Activated CD8-positive, alpha-beta memory T cell treated with anti-CD3 and anti-CD28 coated beads, Interleukin-2, amount 10 ng/mL, durations not matched to agents 7 days and 5 days (primary cell): ENCODE data around the gene IFRD2. TPM values are rescaled to one million over a fixed set of nuclear protein-coding genes. Genes with fewer than 3 reads are reported as not detected.
A peak's percentile ranks its signal among the peaks of the same experiment; 100 is the strongest.
"Not testable (repeated sequence)": the region's sequence is repeated elsewhere in the genome, so short reads cannot be mapped to it uniquely, and the experiment has no call there.

Experiments used
- ATAC-seq: fragments of 150-1000 bp; cut with Tn5 transposase; one replicate; pipeline ENCODE4 v1.10.0; 2021; ENCODE audit warnings: moderate library complexity
- CTCF ChIA-PET: fragments of 350-600 bp; sonication (Branson Sonifier 250); formaldehyde crosslinking; loops from one replicate; lab custom pipeline; 2021; ENCODE audit warnings: antibody characterized with exemption; lab: Charles Lee
- DNase-seq: peaks from one replicate; pipeline ENCODE4 v3.0.0-alpha.2; 2020
- H3K27ac Mint-ChIP-seq: one replicate; pipeline ENCODE4 v1.8.0; 2021; ENCODE audit warnings: mild to moderate bottlenecking, mixed read lengths
- H3K27me3 Mint-ChIP-seq: one replicate; pipeline ENCODE4 v1.8.0; 2021; ENCODE audit warnings: mixed read lengths
- H3K36me3 Mint-ChIP-seq: one replicate; pipeline ENCODE4 v1.8.0; 2021; ENCODE audit warnings: mild to moderate bottlenecking, mixed read lengths
- H3K4me1 Mint-ChIP-seq: one replicate; pipeline ENCODE4 v1.8.0; 2021; ENCODE audit warnings: mixed read lengths
- H3K4me3 Mint-ChIP-seq: one replicate; pipeline ENCODE4 v1.8.0; 2021; ENCODE audit warnings: mild to moderate bottlenecking, moderate library complexity, mixed read lengths
- H3K9me3 Mint-ChIP-seq: one replicate; pipeline ENCODE4 v1.8.0; 2022; ENCODE audit warnings: low read depth, mixed read lengths
- total RNA-seq, 2 experiments: library from RNA; stranded (reverse); gene quantifications; one replicate each; pipeline ENCODE4 v1.2.3, GENCODE V29; 2021

IFRD2 gene
- total RNA-seq, 2 experiments from 2014 or later = 74.8 to 103 TPM

DNA sequence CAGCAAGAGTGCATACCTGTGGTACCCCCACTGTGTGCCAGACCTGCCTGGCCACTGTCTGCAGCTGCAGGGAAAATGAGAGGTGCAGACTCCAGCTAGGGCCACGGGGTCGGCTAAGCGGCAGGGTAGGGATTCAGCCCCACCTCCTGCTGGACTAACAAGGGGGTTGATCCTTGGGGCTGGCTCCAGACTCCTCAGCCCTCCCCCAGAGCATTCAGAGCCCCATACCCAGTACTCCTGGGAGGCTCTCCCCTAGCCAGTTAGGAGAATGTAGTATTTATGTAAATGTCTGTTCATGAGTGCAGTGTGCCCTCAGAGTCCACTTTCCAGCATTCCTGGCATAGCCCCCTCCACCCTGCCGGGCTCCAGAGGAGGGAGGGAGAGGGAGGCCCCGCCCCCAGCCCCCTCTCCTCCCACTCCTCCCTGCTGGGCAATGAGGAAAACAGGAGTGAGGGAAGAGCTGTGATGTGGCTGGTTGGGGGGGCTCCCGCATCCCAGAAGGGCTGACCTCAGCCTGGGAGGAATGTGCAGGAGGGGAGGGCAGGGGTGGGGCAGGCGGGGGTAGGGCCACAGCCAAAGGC lies 27.8 kb downstream of the IFRD2 start:
- no peak overlapping the region for H3K4me3 Mint-ChIP-seq
- CTCF ChIA-PET = interaction anchor here (0.7 to 2.4 kb wide), 8 partner anchors 10 to 72 kb away, joined by 3 to 14 read pairs (median 5); no protein-coding TSS in a partner anchor
- H3K4me1 Mint-ChIP-seq = peaks cover 7% of the 10 kb centered on the region
- peaks cover 30% of the 10 kb centered on the region for H3K27me3 Mint-ChIP-seq
- no peak overlapping the region for H3K27ac Mint-ChIP-seq
- H3K36me3 Mint-ChIP-seq = no peaks in the 10 kb centered on the region
- ATAC-seq (no peak), DNase-seq (no peak)
- no peaks in the 10 kb centered on the region for H3K9me3 Mint-ChIP-seq

DNA sequence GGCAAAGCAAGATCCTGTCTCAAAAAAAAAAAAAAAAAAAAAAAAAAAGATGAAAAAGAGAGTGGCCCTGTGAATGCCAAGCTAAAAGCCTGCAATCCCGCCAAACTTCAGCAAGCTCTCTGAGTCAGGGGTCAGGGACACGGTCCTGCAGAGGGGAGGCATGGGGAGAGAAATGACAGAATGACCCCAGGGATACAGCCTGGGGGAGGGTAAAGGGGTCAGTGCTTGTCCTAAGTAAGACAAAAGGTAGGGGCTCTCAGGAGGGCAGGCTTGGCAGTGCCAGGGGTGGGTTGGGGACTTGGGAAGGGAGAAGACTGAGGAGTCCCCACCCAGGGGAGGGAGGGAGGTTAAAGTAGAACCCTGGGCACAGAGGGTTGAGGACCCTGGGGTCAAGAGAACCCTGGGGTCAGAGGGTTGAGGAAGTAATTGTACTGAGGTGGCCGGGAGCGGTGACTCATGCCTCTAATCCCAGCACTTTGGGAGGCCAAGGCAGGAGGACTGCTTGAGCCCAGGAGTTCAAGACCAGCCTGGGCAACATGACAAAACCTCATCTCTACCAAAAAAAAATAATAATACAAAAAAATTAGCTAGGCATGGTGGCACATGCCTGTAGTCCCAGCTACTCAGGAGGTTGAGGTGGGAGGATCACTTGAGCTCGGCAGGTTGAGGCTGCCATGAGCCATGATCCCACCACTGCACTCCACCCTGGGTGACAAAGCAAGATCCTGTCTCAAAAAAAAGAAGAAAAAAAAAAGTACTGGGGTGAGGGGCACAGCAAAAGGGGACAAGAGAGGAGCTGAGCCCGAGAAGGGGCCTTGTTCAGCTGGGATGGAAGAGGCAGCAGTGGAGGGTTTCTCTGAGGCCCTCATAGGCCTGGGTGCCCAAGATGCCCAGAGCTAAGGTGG lies 28.5 kb downstream of the IFRD2 start:
- DNase-seq = no peak
- H3K9me3 Mint-ChIP-seq = no peaks in the 10 kb centered on the region
- H3K27ac Mint-ChIP-seq = no peak overlapping the region
- H3K4me3 Mint-ChIP-seq = no peak overlapping the region
- CTCF ChIA-PET = interaction anchor here (0.7 to 2.4 kb wide), 9 partner anchors 8 to 701 kb away, joined by 3 to 14 read pairs (median 4); no protein-coding TSS in a partner anchor
- no peak for ATAC-seq
- peaks cover 28% of the 10 kb centered on the region for H3K27me3 Mint-ChIP-seq
- H3K36me3 Mint-ChIP-seq = peaks cover 2% of the 10 kb centered on the region
- H3K4me1 Mint-ChIP-seq = peaks cover 7% of the 10 kb centered on the region

DNA sequence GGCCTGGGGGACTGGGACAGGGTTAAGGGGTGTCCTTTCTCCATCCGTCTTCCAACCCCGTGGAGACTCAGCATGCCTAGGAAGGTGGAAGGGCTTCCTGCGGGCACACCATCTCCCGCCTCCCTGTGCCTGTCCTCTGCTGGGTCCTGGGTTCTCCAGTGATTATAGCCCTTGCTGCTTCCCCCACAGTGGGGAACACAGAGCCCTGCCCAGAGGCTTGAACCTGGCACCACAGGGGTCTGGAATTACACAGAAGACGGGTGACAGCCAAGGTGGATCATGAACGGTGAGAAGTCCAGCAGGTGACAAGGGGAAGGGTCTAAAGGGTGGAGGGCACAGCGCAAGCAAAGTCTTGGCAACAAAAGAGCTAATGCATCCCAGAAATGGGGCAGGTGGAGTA lies 29.5 kb downstream of the IFRD2 start:
- DNase-seq (no peak), ATAC-seq (no peak)
- CTCF ChIA-PET = interaction anchor here (0.7 to 2.4 kb wide), 8 partner anchors 9 to 700 kb away, joined by 3 to 14 read pairs (median 5); partner anchors contain the start of gene GNAI2
- H3K27ac Mint-ChIP-seq = no peak overlapping the region
- peaks cover 9% of the 10 kb centered on the region for H3K36me3 Mint-ChIP-seq
- no peaks in the 10 kb centered on the region for H3K9me3 Mint-ChIP-seq
- peaks cover 20% of the 10 kb centered on the region for H3K27me3 Mint-ChIP-seq
- no peak overlapping the region for H3K4me3 Mint-ChIP-seq
- H3K4me1 Mint-ChIP-seq = peaks cover 7% of the 10 kb centered on the region

DNA sequence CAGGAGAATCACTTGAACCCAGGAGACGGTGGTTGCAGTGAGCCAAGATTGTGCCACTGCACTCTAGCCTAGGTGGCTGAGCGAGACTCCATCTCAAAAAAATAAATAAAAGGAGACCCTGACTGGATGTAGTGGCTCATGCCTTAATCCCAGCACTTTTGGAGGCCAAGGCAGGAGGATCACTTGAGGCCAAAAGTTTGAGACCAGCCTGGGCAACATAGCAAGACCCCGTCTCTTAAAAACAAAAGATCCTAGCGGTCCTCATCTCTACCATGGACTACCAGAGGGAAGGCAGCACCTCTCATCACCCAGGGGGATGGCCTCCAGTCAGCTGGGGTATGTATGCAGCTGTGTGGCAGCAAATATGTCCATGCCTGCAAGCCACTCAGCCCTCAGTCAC lies 30.0 kb downstream of the IFRD2 start:
- not testable (repeated sequence) for DNase-seq, H3K4me3 Mint-ChIP-seq, H3K27ac Mint-ChIP-seq, H3K4me1 Mint-ChIP-seq, H3K9me3 Mint-ChIP-seq, ATAC-seq
- CTCF ChIA-PET = interaction anchor here (1.3 to 4.3 kb wide), 3 partner anchors 9 to 27 kb away, joined by 3 to 33 read pairs (median 7); partner anchors contain the start of gene GNAI2
- Mint-ChIP-seq H3K36me3 (peaks cover 15% of the 10 kb centered on the region), H3K27me3 (peaks cover 15% of the 10 kb centered on the region)

DNA sequence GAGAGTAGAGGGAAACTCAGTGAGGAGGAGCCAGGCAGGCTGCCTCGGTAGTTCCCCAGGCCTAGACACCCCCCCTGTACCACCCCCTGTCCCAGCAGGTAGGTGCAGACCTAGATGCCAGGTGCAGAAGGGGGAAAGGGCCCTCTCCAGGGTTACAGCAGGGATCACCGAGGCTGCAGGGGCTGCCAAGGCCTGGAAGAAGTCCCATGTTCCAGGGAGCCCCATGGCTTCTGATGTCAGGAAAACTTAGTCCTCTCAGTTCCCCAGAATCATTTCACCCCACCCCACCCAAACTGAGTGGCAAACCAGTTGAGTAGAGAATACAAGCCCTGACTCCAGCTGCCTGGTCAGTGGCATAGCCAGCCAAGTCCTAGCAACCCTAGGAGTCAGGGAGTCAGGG lies 30.7 kb downstream of the IFRD2 start:
- peaks cover 8% of the 10 kb centered on the region for H3K27me3 Mint-ChIP-seq
- DNase-seq = no peak
- no peaks in the 10 kb centered on the region for H3K9me3 Mint-ChIP-seq
- H3K27ac Mint-ChIP-seq = no peak overlapping the region
- no peak for ATAC-seq
- no peak overlapping the region for H3K4me3 Mint-ChIP-seq
- CTCF ChIA-PET = interaction anchor here (0.9 to 4.3 kb wide), 9 partner anchors 10 to 75 kb away, joined by 3 to 63 read pairs (median 7); partner anchors contain the start of gene GNAI2
- peaks cover 7% of the 10 kb centered on the region for H3K4me1 Mint-ChIP-seq
- peaks cover 22% of the 10 kb centered on the region for H3K36me3 Mint-ChIP-seq

DNA sequence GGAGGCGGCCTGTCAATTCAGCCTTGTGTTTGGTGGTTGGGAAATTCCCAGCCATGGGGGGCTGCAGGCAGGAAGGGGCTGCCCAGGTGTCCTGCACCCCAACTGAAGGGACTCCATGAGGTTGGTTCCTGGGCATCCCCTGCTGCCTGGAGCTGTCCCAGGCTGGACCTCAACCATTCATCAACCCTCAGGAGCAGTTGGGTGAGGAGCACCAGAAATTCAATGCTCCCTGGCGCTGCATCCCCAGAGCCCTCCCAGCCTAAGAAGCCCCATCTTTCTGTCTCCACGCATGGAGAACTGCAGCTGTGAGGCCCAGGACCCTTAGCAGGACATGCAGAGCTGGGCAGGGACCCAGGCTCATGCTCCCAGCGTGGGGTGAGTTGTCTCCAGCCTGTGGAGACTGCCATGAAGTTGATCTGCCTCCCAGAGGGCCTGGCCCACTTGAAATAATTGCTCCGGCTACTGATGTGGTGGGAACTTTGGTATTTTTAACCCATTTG lies 31.2 kb downstream of the IFRD2 start:
- H3K36me3 Mint-ChIP-seq = peaks cover 27% of the 10 kb centered on the region
- ATAC-seq (no peak), DNase-seq (no peak)
- H3K27ac Mint-ChIP-seq = no peak overlapping the region
- no peaks in the 10 kb centered on the region for H3K9me3 Mint-ChIP-seq
- peaks cover 7% of the 10 kb centered on the region for H3K4me1 Mint-ChIP-seq
- peaks cover 4% of the 10 kb centered on the region for H3K27me3 Mint-ChIP-seq
- no peak overlapping the region for H3K4me3 Mint-ChIP-seq
- CTCF ChIA-PET = interaction anchor here (0.9 to 4.3 kb wide), 13 partner anchors 9 to 76 kb away, joined by 3 to 63 read pairs (median 7); no protein-coding TSS in a partner anchor

DNA sequence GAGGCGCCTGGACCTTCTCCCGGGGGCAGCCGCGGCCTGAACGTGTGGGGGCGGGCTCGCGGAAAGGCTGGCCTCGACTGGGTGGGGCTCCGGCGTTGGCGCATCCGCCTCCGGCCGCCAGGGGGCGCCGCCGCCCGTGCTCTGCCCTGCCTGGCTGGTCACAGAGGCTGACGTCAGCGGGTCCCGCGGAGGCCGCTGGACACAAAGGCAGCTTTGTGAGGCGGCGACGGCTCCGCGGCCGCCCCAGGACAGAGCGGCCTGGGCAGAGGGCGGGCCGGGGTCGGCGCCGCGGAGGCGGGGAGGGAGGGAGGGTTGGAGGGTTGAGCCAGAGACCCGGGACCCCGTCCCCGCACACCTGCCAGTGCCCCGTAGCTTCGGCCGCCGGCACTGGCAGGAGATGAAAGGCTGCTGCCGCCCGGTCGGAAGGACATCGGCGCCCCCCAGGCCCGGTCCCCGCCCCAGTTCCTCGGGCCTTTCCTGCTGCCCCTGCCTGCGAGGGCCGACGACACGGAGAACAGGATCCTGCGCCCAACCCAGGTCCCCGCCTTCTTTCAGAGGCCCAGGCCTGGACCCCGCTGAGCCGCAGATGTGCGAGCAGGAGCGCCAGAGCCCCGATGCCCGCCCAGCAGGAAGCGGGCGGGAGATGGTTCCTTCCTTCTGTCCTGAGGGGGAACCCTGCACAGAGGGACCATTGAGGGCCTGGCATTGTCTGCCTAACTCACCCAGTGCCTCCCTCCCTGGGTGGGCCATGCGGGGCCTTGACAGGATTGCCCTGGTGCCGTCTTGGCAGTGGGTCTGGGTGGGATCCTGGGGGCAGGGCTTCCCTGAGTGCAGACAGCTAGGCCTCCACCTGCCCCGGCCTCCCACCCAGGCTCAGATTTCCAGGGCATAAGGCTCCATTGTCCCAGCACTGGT lies 31.9 kb downstream of the IFRD2 start:
- Mint-ChIP-seq H3K27me3 (no peaks in the 10 kb centered on the region), H3K36me3 (peaks cover 29% of the 10 kb centered on the region), H3K4me1 (peaks cover 7% of the 10 kb centered on the region), H3K9me3 (no peaks in the 10 kb centered on the region), H3K27ac (peak overlapping the region; percentile 32), H3K4me3 (peak overlapping the region; percentile 47)
- peak; percentile 97 for ATAC-seq
- peak; percentile 91 for DNase-seq
- CTCF ChIA-PET = interaction anchor here (0.6 to 6.6 kb wide), 28 partner anchors 9 to 325 kb away, joined by 3 to 72 read pairs (median 6); partner anchors contain the start of genes GNAI2, GNAT1, HYAL3 and NAA80

DNA sequence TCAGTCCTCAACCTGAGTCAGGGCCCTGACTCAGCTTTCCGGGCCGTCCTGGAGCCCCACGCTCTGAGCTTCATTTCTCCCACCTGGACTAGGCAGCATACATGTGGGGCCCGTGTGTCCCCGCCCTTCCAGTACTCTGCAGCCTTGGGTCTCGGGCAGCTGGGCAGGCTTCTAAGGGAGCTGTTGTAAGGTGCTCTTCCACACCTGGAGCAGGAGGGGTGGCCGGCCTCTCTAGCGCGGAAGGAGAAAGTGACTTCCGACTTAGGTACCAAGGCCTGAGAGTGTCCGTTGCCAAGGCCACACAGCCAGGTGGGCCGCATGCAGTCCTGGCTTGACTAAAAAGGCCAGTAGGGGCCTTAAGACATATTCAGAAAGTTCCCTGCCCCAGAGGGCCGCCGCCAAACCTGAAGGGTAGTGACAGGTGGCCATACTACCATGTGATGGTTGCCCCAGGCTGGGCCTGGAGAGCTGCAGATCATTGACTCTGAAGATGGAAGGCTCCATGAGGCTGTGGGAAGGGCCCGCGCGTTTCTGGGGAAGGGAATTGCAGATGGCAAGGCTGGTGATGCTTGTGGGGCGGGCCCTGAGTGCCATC lies 32.7 kb downstream of the IFRD2 start:
- H3K9me3 Mint-ChIP-seq = no peaks in the 10 kb centered on the region
- peaks cover 34% of the 10 kb centered on the region for H3K36me3 Mint-ChIP-seq
- no peak for ATAC-seq
- CTCF ChIA-PET = interaction anchor here (0.7 to 6.6 kb wide), 28 partner anchors 8 to 324 kb away, joined by 3 to 72 read pairs (median 6); partner anchors contain the start of genes GNAI2, GNAT1, HYAL3 and NAA80
- H3K4me1 Mint-ChIP-seq = peaks cover 9% of the 10 kb centered on the region
- no peaks in the 10 kb centered on the region for H3K27me3 Mint-ChIP-seq
- H3K4me3 Mint-ChIP-seq = peak overlapping the region; percentile 47
- peak overlapping the region; percentile 67 for H3K27ac Mint-ChIP-seq
- DNase-seq = no peak

DNA sequence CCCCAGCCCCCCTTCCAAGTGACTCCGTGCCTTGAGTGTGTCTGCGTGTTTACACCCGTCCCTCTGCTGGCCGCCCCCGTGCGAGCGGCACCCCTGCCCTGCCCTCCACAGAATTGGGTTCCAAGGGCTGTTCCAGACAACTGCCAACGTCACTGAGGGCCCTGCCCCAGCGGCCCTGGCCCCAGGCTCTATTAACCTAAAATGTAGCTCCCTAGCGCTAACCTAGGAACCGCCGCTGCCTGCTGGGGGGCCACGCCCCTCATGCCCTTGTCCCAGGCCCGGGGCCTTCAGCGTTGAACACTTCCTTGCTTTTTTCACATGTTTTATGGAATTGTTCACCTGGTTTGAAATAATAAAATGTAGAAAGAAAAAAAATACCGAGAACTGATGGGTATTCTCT lies 33.2 kb downstream of the IFRD2 start:
- peaks cover 10% of the 10 kb centered on the region for H3K4me1 Mint-ChIP-seq
- ATAC-seq = no peak
- CTCF ChIA-PET = interaction anchor here (0.7 to 6.6 kb wide), 16 partner anchors 9 to 78 kb away, joined by 3 to 72 read pairs (median 8); partner anchors contain the start of genes GNAI2 and GNAT1
- peaks cover 34% of the 10 kb centered on the region for H3K36me3 Mint-ChIP-seq
- H3K27me3 Mint-ChIP-seq = no peaks in the 10 kb centered on the region
- H3K27ac Mint-ChIP-seq = no peak overlapping the region
- H3K9me3 Mint-ChIP-seq = no peaks in the 10 kb centered on the region
- no peak for DNase-seq
- no peak overlapping the region for H3K4me3 Mint-ChIP-seq

DNA sequence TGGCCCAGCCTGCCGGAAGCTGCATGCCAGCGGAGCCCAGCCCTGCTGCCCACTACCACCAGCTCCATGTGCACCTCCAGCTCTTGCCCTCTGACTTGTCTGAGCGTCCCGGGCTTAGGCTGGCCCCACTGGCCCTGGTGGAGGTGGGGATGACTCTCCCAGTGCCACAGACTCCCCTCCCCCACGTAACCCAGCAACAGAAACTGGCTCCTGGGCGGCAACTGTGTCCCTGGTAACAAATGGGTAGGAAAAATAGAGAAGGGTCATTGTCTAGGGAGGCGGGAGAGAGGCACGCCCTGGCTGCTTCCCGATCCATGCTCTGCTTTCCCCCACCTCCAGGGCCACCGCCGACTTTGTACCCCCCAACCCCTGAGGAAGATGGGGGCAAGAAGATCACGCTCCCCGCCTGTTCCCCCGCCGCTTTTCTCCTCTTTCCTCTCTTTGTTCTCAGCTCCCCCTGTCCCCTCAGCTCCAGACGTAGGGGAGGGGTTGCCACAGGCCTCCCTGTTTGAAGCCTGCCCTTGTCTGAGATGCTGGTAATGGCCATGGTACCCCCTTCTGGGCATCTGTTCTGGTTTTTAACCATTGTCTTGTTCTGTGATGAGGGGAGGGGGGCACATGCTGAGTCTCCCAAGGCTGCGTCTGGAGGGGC lies 34.1 kb downstream of the IFRD2 start:
- DNase-seq (no peak), ATAC-seq (no peak)
- Mint-ChIP-seq H3K27me3 (no peaks in the 10 kb centered on the region), H3K27ac (no peak overlapping the region), H3K36me3 (peaks cover 40% of the 10 kb centered on the region), H3K4me3 (no peak overlapping the region), H3K9me3 (no peaks in the 10 kb centered on the region), H3K4me1 (peaks cover 14% of the 10 kb centered on the region)
- CTCF ChIA-PET = interaction anchor here (1.0 to 6.6 kb wide), 8 partner anchors 8 to 32 kb away, joined by 3 to 72 read pairs (median 18); partner anchors contain the start of gene GNAI2

DNA sequence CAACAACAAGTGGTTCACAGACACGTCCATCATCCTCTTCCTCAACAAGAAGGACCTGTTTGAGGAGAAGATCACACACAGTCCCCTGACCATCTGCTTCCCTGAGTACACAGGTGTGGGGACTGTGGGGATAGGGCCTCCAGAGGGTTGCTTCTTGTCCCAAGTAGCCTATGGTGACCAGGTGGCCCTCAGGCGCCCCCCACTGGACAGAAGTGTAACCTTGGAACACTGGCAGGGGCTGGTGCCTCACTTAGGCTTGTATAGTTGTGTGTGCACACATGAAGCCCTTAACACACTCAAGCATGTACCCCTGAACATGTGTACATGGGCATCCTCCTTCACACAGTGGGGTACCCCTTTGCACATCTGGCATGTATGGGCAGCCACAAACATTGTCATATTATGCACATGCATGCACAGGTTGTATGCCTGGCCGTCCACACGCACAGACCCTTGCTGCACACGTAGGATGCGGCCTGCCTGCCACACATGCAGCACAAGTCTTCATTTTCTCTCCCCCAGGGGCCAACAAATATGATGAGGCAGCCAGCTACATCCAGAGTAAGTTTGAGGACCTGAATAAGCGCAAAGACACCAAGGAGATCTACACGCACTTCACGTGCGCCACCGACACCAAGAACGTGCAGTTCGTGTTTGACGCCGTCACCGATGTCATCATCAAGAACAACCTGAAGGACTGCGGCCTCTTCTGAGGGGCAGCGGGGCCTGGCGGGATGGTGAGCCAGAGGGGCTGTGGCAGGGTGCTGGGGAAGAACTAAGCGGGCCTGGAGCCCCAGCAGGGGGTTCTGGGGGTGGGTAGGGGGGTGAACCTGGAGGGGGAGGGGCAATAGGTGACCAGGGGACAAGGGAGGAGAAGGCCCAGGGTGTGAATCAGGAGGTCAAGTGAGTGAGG lies 35.0 kb downstream of the IFRD2 start:
- Mint-ChIP-seq H3K27me3 (no peaks in the 10 kb centered on the region), H3K27ac (no peak overlapping the region), H3K36me3 (peaks cover 40% of the 10 kb centered on the region), H3K4me3 (no peak overlapping the region), H3K9me3 (no peaks in the 10 kb centered on the region), H3K4me1 (peaks cover 14% of the 10 kb centered on the region)
- CTCF ChIA-PET = interaction anchor here (0.7 to 11.4 kb wide), 7 partner anchors 11 to 63 kb away, joined by 3 to 231 read pairs (median 7); partner anchors contain the start of gene GNAI2
- DNase-seq (no peak), ATAC-seq (no peak)
